C4-2B (cell line): ENCODE results near the gene BSN.

ENCODE experiments used
- H3K27ac ChIP-seq: fragments of 450-650 bp; 2 replicates; pipeline ENCODE4 v1.5.1; 2017
- ZFX ChIP-seq: fragments of 450-650 bp; IDR thresholded peaks from 2 replicates; pipeline ENCODE4 v1.6.1; 2017
- TF ChIP-seq, protein P1 (sequence below): fragments of 450-650 bp; conservative IDR thresholded peaks from 2 replicates; pipeline ENCODE4 v1.5.1; 2017; ENCODE audit warnings: mild to moderate bottlenecking

BSN gene

DNA sequence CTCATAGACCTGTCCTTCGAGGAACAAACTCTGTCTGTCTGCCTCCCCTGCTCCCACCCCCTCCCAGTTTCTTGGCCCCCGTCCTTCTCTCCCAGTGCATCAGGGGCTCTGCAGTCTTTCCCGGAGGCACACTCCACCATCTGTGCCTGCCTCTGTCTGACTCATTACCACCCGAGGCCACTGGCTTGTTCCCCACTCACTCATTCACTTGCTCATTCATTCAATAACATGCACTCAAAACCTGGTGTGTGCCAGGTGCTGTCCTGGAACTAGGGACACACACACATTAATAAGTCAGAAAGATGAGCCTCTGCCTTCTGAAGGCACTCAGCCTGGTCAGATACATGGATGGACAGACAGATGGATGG, 152.8 kb downstream of the BSN start:
- H3K27ac ChIP-seq = no peak overlapping the region
- TF ChIP-seq ZFX = no peak
- TF ChIP-seq, protein P1, sequence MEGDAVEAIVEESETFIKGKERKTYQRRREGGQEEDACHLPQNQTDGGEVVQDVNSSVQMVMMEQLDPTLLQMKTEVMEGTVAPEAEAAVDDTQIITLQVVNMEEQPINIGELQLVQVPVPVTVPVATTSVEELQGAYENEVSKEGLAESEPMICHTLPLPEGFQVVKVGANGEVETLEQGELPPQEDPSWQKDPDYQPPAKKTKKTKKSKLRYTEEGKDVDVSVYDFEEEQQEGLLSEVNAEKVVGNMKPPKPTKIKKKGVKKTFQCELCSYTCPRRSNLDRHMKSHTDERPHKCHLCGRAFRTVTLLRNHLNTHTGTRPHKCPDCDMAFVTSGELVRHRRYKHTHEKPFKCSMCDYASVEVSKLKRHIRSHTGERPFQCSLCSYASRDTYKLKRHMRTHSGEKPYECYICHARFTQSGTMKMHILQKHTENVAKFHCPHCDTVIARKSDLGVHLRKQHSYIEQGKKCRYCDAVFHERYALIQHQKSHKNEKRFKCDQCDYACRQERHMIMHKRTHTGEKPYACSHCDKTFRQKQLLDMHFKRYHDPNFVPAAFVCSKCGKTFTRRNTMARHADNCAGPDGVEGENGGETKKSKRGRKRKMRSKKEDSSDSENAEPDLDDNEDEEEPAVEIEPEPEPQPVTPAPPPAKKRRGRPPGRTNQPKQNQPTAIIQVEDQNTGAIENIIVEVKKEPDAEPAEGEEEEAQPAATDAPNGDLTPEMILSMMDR = no peak

DNA sequence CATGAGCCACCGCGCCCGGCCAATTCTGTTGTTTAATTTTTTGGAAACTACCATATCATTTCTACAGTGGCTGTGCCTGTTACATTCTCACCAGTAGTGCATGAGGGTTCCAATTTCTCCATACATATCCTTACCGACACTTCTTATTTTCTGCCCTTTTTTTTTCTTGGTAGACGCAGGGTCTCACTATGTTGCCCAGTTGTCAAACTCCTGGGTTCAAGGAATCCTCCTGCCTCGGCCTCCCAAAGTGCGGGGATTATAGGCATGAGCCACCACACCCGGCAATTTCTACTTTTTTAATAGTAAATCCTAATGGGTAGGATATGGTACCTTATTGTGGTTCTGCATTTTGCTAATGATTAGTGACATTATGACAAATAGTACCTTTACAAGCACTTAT, 155.6 kb downstream of the BSN start:
- no peak for TF ChIP-seq ZFX
- TF ChIP-seq, protein P1 = no peak
- no peak overlapping the region for H3K27ac ChIP-seq

DNA sequence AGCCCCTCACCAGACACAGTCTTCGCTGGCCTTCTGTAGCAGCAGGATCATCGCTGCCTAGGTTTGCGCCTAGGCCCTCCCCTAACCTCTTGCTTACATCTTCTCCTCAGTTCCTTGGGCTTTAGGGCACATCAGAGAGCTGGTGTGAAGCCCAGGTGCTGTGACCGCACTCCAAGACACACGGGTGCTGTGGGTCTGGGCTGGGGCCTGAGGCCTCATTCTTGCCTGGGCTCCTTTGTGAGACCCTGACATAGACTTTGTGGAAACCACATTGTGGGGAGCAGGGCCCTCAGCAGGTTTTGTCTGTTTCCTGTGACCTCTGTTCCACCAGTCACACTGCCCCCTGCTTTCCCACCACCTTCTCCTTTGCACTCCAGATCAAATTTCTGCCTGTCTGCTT, 157.2 kb downstream of the BSN start:
- TF ChIP-seq, protein P1 = no peak
- no peak for TF ChIP-seq ZFX
- no peak overlapping the region for H3K27ac ChIP-seq

GRCh38 chr3:49712166-49712565, 157.9 kb downstream of the BSN start:
- TF ChIP-seq, protein P1 = no peak
- TF ChIP-seq ZFX = no peak
- H3K27ac ChIP-seq = no peak overlapping the region

DNA sequence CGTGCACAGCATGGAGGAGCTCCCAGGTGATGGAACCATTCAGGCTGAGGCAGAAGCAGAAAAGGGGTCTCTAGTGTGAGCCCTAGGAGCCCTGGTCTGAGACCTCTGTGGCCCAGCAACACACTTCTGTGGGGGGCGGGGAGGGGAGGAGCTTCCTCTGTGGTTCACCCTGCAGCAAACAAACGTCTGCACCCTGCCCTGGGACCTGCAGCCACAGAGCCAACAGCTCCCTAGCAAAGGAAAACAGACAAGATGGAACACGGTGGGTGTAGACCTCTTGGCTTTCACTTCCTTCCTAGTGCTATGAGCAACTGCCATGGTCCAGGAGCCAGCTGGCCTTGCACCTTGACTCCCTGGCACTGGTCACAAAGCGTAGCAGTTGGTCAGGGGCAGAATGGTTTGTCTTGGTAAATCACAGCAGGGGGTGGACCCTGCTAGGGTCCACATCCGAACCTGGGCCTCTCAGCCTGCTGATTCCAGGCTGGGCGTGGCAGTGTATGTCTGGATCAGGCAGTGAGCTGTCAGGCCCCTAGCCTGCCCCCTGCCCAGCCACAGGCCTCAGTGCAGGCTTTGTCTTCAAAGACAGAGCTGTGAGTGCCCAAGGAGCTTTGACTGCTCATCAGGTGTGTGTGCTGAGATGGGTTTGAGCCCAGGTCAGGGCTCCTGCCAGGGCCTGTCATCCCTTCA, 158.5 kb downstream of the BSN start:
- TF ChIP-seq, protein P1 = no peak
- no peak for TF ChIP-seq ZFX
- H3K27ac ChIP-seq = no peak overlapping the region

DNA sequence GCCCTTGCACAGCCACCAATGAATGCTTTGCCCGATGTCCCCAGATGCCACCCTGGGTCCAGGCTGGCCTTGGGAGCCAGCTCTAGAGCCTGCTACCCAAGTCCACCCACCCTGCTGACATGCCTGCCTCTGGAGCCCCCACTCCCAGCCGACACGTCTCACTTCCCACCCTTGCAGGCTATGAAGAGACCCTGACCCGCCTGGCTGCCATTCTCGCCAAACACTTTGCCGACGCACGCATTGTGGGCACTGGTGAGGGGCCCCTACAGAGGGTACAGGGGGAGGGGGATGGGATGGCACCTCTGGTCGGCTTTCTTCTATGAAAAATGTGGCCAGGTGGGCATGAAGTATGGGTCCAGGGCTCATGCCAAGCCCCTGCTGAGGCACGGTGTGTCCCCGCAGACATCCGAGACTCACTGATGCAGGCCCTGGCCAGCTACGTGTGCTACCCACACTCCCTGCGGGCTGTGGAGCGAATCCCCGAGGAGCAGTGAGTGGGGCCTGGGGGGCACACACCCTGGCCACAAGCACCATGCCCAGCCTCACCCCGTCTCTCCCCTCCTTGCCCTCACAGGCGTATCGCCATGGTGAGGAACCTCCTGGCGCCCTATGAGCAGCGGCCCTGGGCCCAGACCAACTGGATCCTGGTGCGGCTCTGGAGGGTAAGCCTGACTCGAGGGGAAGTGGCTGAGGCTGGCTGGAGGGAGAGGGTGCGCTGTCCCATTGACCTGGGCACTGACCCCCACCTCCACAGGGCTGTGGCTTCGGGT, 159.2 kb downstream of the BSN start:
- no peak overlapping the region for H3K27ac ChIP-seq
- no peak for TF ChIP-seq ZFX
- TF ChIP-seq, protein P1 = no peak

DNA sequence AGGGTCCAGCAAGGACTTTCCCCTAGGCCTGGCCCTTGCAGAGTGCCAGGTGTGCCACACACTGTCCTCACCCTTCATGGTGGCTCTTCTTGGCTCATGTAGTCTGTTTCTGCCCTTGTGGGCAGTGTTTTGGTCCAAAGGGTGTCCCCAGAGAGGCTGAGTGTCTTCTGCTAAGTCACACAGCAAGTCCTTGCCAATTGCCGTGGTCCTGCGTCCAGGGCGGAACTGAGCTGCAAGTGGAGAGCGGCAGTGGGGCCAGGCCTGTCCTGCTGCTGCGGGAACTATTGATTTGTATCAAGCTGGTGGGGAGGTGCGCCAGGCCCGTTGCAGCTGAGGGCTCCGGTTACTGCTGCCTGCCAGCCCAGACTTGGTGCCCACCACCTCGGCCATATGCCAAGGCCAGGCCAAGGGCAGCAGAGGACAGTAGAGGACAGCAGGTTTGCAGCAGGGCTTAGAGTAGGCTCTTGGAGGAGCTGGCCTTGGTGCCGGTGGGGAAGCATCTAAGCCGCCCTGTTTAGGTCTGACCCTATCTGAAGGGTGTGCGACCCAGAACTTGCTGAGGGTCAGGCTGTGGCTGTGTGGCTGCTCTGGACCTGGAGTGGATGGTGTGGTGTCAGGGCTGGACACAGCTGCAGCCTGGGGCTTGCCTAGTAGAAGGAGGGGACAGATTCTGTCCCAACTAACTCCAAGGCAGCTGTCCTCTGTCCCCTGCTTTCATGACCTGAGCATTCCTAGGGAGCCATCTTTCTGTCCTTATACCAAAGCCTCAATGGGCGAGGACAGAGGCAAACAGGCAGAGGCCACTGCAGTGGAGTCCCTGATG, 160.7 kb downstream of the BSN start:
- TF ChIP-seq, protein P1 = no peak
- TF ChIP-seq ZFX = no peak
- no peak overlapping the region for H3K27ac ChIP-seq
